Measurements from ENCODE around the gene MEAF6.
A peak's percentile ranks its signal among the peaks of the same experiment; 100 is the strongest.
"Not testable (repeated sequence)": the region's sequence is repeated elsewhere in the genome, so short reads cannot be mapped to it uniquely, and the experiment has no call there.

Gene MEAF6

DNA sequence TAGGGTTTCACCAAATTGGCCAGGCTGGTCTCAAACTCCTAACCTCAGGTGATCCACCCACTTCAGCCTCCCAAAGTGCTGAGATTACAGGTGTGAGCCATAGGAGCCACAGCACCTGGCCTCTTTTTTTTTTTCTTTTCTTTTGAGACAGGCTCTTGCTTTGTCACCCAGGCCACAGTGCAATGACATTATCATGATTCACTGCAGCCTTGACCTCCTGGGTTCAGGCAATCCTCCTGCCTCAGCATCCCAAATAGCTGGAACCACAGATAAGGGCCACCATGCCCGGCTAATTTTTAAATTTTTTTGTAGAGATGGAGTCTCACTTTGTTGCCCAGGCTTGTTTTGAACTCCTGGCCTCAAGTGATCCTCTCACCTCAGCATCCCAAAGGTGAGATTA lies 15.3 kb upstream of the MEAF6 start:
- not testable (repeated sequence) for DNase-seq

DNA sequence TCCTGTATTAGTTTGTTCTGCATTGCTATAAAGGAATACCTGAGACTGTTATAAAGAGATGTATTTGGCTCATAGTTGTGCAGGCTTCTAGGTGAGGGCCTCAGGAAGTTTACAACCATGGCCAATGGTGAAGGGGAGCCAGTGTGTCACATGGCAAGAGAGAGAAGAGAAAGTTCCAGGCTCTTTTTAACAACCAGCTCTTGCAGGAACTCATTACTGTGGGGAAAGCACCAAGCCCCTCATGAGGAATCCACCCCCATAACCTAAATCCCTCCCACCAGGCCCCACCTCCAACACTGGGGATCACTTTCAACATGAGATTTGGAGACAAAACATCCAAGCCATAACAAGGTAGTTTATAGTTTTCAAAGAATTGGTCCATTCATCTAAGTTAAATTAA lies 5.0 kb upstream of the MEAF6 start:
- no peak for DNase-seq

DNA sequence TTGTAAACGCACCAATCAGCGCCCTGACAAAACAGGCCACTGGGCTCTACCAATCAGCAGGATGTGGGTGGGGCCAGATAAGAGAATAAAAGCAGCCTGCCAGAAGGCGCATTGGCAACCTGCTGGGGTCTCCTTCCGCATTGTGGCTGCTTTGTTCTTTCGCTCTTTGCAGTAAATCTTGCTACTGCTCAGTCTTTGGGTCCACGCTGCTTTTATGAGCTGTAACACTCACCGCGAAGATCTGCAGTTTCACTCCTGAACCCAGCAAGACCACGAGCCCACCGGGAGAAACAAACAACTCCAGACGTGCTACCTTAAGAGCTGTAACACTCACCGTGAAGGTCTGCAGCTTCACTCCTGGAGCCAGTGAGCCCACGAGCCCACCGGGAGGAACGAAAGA lies 4.4 kb upstream of the MEAF6 start:
- not testable (repeated sequence) for DNase-seq

DNA sequence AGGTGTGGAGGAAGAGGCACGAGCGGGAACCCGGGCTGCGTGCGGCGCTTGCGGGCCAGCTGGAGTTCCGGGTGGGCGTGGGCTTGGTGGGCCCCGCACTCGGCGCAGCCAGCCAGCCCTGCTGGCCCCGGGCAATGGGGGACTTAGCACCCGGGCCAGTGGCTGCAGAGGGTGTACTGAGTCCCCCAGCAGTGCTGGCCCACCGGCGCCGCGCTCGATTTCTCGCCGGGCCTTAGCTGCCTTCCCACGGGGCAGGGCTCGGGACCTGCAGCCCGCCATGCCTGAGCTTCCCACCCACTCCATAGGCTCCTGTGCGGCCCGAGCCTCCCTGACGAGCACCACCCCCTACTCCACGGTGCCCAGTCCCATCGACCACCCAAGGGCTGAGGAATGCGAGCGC lies 3.7 kb upstream of the MEAF6 start:
- DNase-seq: not testable (repeated sequence)

DNA sequence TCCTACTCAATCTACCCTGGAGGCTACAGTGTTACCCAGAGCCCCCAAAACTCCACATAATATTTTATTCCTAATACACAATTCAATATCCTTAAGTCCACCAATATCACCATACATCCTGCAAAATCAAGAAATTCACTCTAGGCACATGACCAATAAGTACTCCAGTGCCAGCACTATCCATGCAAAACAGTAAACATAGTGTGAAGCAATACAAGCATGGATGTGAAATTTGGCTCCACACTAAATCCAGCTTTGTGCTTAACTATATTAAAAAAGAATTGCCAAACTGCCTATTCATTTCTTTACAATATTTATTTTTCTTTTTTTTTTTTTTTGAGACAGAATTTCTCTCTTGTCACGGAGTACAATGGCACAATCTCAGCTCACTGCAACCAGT lies 3.0 kb upstream of the MEAF6 start:
- DNase-seq: no peak

DNA sequence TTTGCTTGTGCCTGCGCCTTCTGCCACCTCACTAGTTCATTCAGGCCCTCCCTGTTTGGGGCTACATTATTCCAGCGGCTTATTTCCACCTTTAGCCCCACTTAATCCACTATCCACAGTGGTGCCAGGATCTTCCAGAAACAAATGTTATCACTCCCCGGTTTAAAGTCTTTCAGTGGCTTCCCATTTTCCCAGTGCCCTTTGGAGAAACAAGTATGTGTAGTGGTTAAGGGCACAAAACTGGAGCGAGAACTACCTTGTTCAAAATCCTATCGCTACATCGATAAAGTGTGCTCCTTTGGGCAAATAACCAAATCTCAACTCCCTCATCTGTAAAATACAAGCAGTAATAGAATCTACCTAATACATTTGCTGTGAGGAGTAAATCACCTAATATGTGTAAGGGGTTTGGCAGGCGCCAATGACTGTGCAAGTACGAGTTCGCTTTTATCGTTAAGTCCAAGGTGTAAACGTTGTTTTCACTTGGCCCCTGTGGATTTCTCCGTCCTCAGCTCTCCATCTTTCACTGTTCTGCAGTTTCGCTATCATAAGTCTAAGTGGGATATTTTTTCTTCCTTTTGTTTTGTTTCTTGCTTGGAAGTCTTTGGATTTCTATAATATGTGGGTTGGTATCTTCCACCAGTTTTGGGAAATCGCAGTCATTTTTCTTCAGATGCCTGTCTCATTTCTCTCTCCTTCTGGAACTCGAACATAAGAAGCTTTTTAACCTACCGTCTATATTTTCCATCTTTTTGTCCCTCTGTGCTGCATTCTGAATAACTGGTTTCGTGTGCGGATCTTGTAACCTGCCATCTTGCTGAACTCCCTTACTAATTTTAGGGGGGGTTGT lies 844 bp upstream of the MEAF6 start:
- no peak for DNase-seq

DNA sequence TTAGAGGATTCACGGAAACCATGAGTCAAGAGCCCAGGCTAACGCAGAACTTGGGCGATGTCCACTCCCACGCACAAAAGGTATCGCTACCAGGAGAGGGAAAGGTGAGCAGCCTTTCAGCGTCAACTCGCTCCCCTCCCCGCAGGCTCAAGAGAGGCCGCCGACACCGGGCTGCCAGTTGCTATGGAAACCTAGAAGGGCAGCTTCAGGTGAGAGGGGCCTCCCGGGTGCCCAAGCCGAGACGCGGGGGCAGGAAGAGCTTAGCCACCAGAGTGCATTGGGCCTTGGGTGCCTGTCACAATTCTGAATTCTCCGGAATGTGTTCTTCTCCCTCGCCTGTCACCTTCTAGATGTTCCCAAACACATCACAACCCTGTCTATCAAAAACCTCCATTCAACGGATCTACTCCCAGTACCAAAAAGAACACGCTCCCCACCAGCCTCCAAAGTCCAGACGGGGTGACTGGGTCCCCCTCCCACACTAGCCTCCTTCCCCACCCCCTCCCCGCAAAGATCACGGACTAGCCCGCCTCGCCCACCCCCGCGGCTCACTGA lies 694 bp downstream of the MEAF6 start:
- DNase-seq: peak; percentile 21

DNA sequence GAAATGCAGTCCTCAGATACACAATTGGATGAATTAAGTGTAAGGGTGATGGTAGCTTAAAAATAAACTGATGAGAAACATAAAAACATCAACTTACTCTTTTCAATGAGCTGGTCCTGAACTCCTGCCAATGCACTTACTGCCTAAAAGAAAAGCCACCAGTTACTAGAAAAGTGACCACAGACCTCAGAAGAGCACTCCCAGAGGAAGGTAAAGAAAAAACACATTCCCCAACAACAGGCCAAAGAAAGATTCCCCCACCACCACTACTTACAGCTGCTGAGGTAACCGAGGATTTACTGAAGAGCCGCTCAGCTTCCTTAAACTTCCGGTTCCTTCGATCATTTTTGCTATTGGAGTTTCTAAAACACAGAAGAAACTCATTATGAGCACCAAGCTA lies 5.4 kb downstream of the MEAF6 start:
- DNase-seq: no peak

DNA sequence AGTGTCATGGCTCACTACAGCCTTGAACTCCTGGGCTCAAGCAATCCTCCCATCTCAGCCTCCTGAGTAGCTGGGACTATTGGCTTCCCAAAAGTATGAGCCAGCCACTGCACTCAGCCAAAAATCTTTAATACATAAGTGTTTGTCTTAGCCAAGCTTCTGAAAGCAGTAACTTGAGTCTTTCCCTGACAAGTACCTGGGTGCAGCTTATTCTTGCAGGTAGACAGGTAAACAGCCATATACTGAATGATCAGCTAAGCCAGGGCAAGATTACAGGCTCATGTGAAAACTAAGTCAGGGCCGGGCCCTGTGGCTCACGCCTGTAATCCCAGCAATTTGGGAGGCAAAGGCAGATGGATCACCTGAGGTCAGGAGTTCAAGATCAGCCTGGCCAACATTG lies 7.8 kb downstream of the MEAF6 start:
- DNase-seq: no peak

DNA sequence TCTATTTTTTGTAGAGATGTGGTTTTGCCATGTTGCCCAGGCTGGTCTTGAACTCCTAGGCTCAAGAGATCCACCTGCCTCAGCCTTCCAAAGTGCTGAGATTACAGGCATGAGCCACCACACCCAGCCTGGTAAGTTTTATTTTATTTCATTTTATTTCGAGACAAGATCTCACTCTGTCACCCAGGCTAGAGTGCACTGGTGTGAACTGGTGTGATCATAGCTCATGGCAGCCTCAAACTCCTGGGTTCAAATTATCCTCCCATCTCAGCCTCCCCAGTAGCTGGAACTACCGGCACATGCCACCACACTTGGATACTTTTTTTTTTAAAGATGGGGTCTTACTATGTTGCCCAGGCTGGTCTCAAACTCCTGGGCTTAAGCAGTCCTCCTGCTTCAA lies 11.8 kb downstream of the MEAF6 start:
- DNase-seq: not testable (repeated sequence)

DNA sequence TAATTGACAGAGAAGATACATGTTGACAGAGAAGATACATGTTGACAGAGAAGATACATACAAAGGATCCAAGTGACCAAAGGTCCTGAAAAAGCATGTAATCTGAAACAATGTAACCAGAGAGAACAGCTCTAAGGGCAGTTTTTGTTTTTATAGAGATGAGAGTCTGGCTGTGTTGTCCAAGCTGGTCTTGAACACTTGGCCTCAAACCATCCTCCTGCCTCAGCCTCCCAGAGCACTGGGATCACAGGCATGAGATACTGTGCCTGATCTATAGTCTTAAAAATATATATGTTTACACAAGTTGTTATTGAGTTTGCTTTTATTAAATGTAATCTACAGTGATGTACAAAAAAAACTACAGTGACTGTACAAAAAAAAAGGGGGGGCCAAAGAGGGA lies 12.5 kb downstream of the MEAF6 start:
- no peak for DNase-seq

DNA sequence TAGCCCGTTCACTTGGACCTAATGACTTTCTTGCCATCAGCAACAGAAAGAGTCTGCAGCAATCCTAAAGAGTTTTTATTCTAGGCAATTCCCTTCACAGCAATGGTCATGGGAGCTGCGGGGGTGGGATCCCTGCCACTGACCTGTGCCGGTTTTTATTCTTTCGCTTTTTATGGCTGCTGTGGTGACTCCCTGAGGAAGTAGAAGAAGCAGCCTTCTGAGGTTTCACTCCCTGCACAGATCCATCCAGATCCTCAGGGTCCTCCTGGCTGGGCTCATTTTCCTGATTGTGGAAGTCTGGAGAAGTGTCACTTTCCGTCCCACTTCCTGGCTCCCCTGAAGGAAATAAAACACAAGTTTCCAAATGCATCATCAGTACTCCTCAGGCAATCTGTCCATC lies 12.9 kb downstream of the MEAF6 start:
- no peak for DNase-seq

DNA sequence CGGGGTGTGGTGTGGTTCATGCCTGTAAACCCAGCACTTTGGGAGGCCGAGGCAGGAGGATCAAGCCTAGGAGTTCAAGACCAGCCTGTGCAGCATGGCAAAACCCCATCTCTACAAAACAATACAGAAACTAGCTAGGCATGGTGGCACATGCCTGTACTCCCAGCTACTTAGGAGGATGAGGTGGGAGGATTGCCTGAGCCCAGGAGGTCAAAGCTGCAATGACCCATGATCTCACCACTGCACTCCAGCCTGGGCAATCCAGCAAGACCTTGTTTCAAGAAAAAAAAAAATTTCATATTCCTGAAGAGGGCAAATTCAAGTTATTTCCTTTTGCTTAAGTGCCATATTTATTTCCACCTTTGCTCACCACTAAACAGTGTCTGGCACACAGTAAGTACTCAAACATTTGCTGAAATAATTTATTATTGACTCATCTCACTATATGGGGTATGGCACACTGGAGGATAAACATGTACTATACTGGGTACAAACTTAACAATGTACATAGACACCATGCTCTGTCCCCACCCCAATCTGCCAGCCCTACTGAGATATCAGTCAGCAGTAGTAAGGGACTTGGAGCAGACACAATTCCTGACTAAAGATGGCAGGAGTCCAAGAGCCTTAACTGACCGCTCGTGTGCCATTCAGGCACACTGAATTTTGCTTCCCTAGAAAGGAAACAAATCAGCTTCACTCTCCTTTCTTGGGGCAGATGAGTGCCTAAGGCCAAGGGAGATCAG lies 15.5 kb downstream of the MEAF6 start:
- peak; percentile 47 for DNase-seq

DNA sequence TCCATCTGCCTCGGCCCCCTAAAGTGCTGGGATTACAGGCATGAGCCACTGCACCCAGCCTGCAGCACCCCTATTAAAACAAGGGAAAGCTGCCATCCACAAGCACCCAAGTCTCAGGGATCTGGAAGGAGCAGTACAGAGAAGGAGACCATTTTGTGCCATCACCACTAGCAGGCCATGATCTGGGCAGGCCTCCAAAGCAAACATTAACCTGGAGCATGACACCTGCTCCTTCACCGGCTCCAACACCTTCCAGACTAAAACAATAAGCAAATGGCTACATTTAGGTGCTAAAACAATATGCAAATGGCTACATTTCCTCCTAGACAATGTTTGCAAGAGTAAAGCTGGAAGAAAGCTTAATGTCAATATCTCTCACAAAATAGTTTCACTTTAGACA lies 16.7 kb downstream of the MEAF6 start:
- DNase-seq: no peak

DNA sequence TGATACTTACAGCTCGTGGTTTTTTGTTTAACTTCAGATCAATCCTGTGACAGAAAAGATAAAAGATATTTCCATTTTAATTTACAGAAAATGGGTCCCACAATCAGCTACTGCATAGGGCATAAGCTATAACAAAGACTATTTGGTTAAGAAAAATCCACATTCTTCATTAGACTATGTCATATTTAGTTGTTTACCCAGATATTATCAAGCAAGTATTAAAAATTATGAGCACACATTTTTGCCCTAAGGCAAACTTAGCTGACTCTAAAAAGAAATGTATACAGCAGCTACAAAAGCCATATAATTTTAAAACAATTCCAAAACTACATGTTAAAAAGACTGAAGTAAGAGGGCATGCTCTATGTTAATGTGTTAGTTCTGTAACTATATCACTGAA lies 18.7 kb downstream of the MEAF6 start:
- no peak for DNase-seq

DNA sequence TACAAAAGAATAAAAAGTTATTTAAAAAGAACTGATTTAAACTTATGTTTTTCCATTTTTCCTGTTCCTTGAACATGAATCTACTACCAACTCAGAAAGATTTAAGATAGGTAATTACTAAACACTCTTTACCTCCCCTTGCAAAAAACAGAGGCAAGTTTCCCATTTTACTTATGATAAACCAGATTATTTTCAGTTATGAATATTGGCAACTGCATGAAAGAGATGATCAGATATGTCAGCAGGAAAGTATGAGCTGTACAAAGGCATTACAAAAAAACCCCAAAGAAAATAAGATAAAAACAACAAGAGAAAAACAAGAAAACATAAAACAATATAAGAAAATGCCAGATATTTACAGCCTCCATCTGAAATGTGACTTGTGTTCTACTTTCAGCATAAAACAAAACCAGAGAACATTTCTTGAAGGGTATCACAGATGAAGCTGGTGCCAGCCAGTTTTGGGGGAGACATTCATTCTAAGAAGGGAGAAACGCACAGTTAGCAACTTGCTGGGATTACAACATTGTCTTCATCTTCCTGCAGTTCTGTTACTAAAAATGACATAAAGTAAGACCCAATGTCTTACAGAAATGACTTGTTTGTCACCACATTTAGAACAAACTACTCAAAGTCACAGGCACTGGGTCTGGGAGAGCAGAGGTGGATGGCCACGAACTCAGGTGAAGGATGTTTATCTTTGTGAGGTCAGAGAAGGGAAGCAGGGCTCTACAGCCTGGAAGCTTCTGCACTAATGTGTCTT lies 21.0 kb downstream of the MEAF6 start:
- no peak for DNase-seq

DNA sequence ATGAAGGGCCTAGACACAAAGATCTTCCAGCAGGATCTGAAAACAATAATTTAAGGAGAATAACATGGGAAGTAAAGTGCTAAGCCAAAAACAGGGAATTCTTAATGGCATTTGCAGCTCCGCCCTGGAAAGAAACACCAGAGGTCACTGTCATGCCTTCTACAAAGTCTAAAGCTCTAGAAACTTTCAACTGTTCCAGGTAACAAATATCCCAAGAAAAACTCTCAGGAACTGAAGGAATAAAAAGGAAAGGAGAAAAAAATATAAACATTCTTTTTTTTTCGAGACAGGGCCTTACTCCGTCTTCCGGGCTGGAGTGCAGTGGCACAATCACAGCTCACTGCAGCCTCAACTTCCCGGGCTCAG lies 27.0 kb downstream of the MEAF6 start:
- no peak for DNase-seq

DNA sequence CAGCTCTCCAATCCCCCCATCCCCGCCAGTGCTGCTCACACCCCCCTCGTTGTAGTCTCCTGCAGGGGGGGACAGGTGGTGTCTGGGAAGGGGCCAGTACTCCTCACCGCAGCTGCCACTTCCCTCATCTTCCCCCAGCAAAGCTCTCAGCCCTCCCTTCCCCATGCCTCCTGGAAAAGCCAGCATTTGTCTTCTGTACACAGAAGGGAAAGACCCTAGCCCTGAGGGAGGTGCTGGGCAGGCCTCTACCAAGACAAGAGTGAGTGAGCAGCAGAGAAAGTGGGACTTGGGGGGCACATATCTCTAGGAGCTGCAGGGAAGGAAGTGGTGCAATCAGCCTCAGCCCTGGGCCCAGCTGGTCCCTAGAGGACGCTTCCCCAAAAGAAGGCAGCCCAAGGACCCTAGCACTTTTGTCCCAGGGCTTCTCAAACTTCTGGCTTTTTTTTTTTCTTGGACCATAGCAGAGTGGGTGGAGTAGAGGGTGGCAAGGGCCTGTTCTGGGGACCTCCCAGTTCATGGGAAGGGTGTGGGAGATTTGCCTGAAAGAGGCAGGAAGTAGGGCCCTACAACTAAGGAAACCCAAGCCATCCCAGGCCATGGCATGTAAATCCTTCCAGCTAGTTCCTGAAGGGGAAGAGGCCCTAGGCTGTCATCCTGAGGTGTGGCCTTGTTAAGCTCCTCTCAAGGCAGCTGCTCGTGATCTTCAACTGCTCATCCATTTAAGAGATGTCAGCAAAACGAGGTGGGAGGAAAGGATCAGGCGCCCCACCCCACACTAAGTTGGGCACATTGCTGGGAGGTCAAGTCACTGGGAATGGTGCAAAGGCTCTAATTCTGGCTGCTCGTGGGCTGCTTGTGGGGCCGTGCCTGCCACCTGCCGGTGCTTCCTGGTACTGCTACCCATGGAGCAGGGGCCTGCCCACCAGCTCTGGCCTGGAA lies 27.6 kb downstream of the MEAF6 start:
- DNase-seq: peak; percentile 71

DNA sequence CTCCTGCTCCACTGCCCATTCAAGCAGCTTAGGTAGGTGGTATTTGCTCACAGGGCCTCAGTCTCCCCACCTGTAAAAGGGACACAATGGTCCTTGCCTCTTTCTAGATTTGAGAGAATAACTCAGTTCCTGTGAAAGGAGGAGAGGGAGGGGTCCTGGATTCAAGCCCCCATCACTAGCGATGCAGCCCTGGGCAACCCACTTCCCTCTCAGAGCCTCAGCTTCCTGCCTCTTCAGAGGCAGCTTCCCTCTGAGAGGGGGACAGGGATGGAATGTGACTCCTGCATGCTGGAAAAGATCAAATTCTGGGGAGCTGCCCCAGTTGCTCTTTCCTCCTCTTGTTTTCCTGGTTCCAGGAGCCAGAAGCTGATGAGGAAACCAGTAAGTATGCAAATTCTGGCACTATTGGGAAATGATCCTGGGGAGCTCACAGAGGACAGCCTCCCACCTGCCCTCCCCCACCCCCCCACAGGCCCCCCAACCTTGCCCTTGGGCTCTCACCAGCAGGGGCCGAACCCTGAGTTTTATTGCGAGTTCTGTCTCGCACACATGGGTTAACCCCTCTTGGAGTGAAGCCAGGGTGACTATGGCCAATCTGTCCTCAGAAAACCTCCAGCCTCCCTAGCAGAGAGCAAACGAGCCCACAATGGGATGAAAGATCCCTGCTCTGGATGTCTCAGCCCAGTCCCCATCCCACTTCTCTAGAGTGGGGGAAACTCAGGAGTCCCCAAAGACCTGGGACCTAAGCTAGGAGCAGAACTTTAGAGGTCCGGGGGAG lies 28.5 kb downstream of the MEAF6 start:
- DNase-seq: no peak

DNA sequence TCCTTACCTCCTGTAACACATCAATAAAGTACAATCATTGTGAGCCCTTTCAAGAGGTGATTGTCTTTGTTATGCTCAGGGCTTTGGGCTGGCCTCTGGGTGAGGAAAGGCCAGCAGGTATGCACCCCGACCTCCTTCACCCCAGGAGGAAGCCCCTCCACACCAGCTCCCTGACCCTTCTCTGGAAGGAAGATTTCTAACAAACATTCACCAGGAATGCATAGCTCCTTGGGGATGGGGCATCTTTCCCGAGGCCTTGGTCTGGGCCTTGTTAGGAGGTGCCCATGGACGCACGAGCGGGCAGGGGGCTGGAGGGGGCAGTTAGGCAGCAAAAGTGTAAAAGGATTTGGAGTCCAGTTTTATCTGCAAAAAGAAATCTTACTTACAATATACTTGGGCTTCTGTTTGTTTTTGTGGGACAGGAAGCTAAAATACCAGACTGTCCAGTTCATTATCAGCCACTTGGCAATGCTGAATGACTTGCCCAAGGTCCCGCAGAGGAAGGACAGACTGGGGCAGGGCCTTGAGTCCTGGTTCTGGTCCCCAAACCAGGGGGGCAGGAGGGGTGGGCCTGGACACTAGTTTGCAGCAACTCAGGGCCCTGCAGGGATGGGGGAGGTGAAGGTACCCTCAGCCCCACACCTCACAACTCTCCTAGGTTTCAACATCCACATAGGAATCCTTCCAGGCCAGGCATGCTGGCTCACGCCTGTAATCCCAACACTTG lies 30.1 kb downstream of the MEAF6 start:
- DNase-seq: no peak

DNA sequence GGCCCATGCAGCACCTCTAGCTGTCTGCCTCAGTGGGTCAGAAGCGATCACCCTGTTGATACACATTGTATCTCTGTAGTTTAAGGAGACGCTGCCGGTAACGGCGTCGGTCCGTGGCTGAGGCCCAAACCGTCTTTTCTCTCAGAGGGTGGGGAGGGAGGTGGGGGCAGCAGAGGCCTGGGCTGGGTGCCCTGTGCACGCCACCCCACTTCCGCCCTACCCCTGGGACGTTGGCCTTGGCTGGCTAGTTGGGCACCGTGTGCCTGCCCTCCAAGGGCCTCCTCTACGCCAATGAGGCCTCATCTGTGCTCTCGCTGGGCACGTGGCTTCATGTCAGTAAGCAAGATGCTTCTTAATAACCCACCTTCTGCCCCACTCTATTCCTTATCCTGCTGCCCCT lies 30.8 kb downstream of the MEAF6 start:
- no peak for DNase-seq

Data from kidney glomerular epithelial cell (primary cell).